Esophagus squamous epithelium (tissue), 5 donors: ENCODE measurements around the gene MAPK1IP1L. TPM values are rescaled to one million over a fixed set of nuclear protein-coding genes. Genes with fewer than 3 reads are reported as not detected.

Source experiments
- DNase-seq: peaks from one replicate; lab custom pipeline; 2025; lab: John Stamatoyannopoulos, UW
- H3K27ac ChIP-seq, 4 donors: fragments of 200-600 bp; sonication (generic); one replicate each; pipeline ENCODE4 v1.5.1; 2016 to 2019; ENCODE audit warnings: mild to moderate bottlenecking in 1 of 4
- H3K27me3 ChIP-seq, 4 donors: fragments of 200-600 bp; sonication (generic); 1 replicate in 3 of 4; 2 replicates in 1 of 4; pipeline versions ENCODE4 v1.5.1 to v1.6.0; 2017 to 2021; ENCODE audit warnings: antibody characterized with exemption in 1 of 4
- H3K36me3 ChIP-seq, 3 donors: fragments of 200-600 bp; sonication (generic); one replicate each; pipeline ENCODE4 v1.5.1; 2016 to 2019
- H3K4me1 ChIP-seq, 3 donors: fragments of 200-600 bp; sonication (generic); one replicate each; pipeline ENCODE4 v1.5.1; 2017 to 2019
- H3K4me3 ChIP-seq, 4 donors: fragments of 200-600 bp; sonication (generic); 1 replicate in 3 of 4; 2 replicates in 1 of 4; pipeline ENCODE4 v1.5.1; 2016 to 2019; ENCODE audit warnings: mild to moderate bottlenecking in 2 of 4, moderate library complexity in 1 of 4
- H3K9me3 ChIP-seq, 3 donors: fragments of 200-600 bp; sonication (generic); one replicate each; pipeline ENCODE4 v1.5.1; 2016 to 2019
- CTCF ChIP-seq, 6 experiments: fragments of 450-650 bp in 4 of 6; fragments of 200-600 bp in 2 of 6; sonication (generic) in 2 of 6; IDR thresholded peaks; one replicate each; pipeline ENCODE4 v1.5.1; 2016 to 2019; ENCODE audit warnings: antibody characterized with exemption in 6 of 6, mild to moderate bottlenecking in 4 of 6, moderate library complexity in 4 of 6
- POLR2A ChIP-seq, 4 donors: fragments of 450-650 bp; IDR thresholded peaks; one replicate each; pipeline ENCODE4 v1.6.1; 2017; ENCODE audit warnings: antibody characterized with exemption in 4 of 4, mild to moderate bottlenecking in 4 of 4, moderate library complexity in 3 of 4
- WGBS, 2 donors: methylation state at CpG; one replicate each; pipeline ENCODE4 v1.1.5; 2018; 5-methylcytosine and 5-hydroxymethylcytosine counted together
- intact Hi-C: fragments of 100-400 bp; cut with DNase I; formaldehyde crosslinking; loops from one replicate; pipeline ENCODE4 v1.15.0; 2022
- total RNA-seq, 4 donors: library from RNA; depleted of rRNA; stranded (reverse); fragments of >200 nt; gene quantifications; one replicate each; pipeline ENCODE4 v1.1.0, GENCODE V29; 2016
- donor health status: DM: yes; HTN: yes; CAD: no.

The MAPK1IP1L gene
- total RNA-seq, 4 donors from 2014 or later = 35.3 to 85.3 (median 50.4) TPM

GRCh38 chr14:55097881-55098560 is 46.6 kb downstream of the MAPK1IP1L start:
- intact Hi-C loops = no loop called here
- no peak overlapping the region for H3K4me3 ChIP-seq
- no peaks in the 10 kb centered on the region for H3K27me3 ChIP-seq
- WGBS, 2 donors = 47 to 62% methylated on average over 4 to 5 of the region's 5 CpGs
- H3K36me3 ChIP-seq = no peaks in the 10 kb centered on the region
- peak overlapping the region; percentile 76 to 99 (median 82) for H3K27ac ChIP-seq
- TF ChIP-seq CTCF (IDR thresholded peaks at IDR 0.05) = no peak
- no peak for TF ChIP-seq POLR2A (IDR thresholded peaks at IDR 0.05)
- no peak for DNase-seq
- peaks cover 20 to 63% (median 49%) of the 10 kb centered on the region in 3 donors for H3K4me1 ChIP-seq
- no peaks in the 10 kb centered on the region for H3K9me3 ChIP-seq

GRCh38 chr14:55098561-55098898 is 47.1 kb downstream of the MAPK1IP1L start:
- H3K4me3 ChIP-seq = no peak overlapping the region
- WGBS, 2 donors = 83 to 94% methylated on average over 1 of the region's 1 CpG
- intact Hi-C loops = no loop called here
- H3K27ac ChIP-seq = peak overlapping the region; percentile 76 to 99 (median 82)
- TF ChIP-seq CTCF (IDR thresholded peaks at IDR 0.05) (no peak), POLR2A (IDR thresholded peaks at IDR 0.05) (no peak)
- DNase-seq = no peak
- peaks cover 25 to 68% (median 54%) of the 10 kb centered on the region in 3 donors for H3K4me1 ChIP-seq
- no peaks in the 10 kb centered on the region for H3K27me3 ChIP-seq
- H3K9me3 ChIP-seq = no peaks in the 10 kb centered on the region
- H3K36me3 ChIP-seq = no peaks in the 10 kb centered on the region

GRCh38 chr14:55099756-55100155 is 48.3 kb downstream of the MAPK1IP1L start:
- H3K9me3 ChIP-seq = no peaks in the 10 kb centered on the region
- H3K4me3 ChIP-seq = no peak overlapping the region
- intact Hi-C loops = no loop called here
- H3K27ac ChIP-seq = peak overlapping the region; percentile 40 to 99 (median 82)
- WGBS, 2 donors = 19 to 26% methylated on average over 2 of the region's 2 CpGs
- no peaks in the 10 kb centered on the region for H3K27me3 ChIP-seq
- TF ChIP-seq CTCF (IDR thresholded peaks at IDR 0.05) = no peak
- TF ChIP-seq POLR2A (IDR thresholded peaks at IDR 0.05) = no peak
- H3K4me1 ChIP-seq = peaks cover 37 to 80% (median 66%) of the 10 kb centered on the region in 3 donors
- no peaks in the 10 kb centered on the region for H3K36me3 ChIP-seq
- DNase-seq = no peak

GRCh38 chr14:55101698-55102097 is 50.3 kb downstream of the MAPK1IP1L start:
- Histone ChIP-seq H3K36me3 (no peaks in the 10 kb centered on the region), H3K4me3 (peak overlapping the region in 1 of 4 donors; percentile 7), H3K27ac (peak overlapping the region; percentile 95 to 99 (median 97)), H3K9me3 (no peaks in the 10 kb centered on the region), H3K27me3 (no peaks in the 10 kb centered on the region), H3K4me1 (peaks cover 37 to 99% (median 70%) of the 10 kb centered on the region in 3 donors)
- intact Hi-C loops = no loop called here
- WGBS, 2 donors = 90 to 91% methylated on average over 5 of the region's 5 CpGs
- no peak for DNase-seq
- TF ChIP-seq POLR2A (IDR thresholded peaks at IDR 0.05) (no peak), CTCF (IDR thresholded peaks at IDR 0.05) (no peak)

GRCh38 chr14:55102141-55102621 is 50.7 kb downstream of the MAPK1IP1L start:
- peak in 1 of 4 donors; percentile 55 for TF ChIP-seq POLR2A (IDR thresholded peaks at IDR 0.05)
- TF ChIP-seq CTCF (IDR thresholded peaks at IDR 0.05) = no peak
- WGBS, 2 donors = 0 to 3% methylated on average over 7 of the region's 7 CpGs
- peak overlapping the region in 3 of 4 donors; percentile 19 to 50 (median 33) for H3K4me3 ChIP-seq
- H3K9me3 ChIP-seq = no peaks in the 10 kb centered on the region
- H3K27me3 ChIP-seq = no peaks in the 10 kb centered on the region
- intact Hi-C loops = no loop called here
- peaks cover 37 to 100% (median 74%) of the 10 kb centered on the region in 3 donors for H3K4me1 ChIP-seq
- DNase-seq = peak; percentile 48
- peak overlapping the region; percentile 95 to 99 (median 97) for H3K27ac ChIP-seq
- H3K36me3 ChIP-seq = no peaks in the 10 kb centered on the region
